Heart left ventricle (tissue), 16 donors: Measurements from ENCODE around the gene CHERP. TPM values are rescaled to one million over a fixed set of nuclear protein-coding genes. Genes with fewer than 3 reads are reported as not detected.
"Not testable (repeated sequence)": the region's sequence is repeated elsewhere in the genome, so short reads cannot be mapped to it uniquely, and the experiment has no call there.

Experiments
- ATAC-seq, 4 donors: fragments of 200-7000 bp; cut with Tn5 transposase; one replicate each; pipeline ENCODE4 v1.9.1; 2020 to 2022; ENCODE audit warnings: moderate library complexity in 4 of 4, mild to moderate bottlenecking in 3 of 4, moderate number of reproducible peaks in 1 of 4
- DNase-seq, 5 donors: peaks; one replicate each; pipeline ENCODE4 v3.0.0-alpha.2; 2020
- H3K27ac ChIP-seq, 12 donors: fragments of 200-600 bp; sonication (generic) in 4 of 12; one replicate each; pipeline versions ENCODE4 v1.5.0 to v1.8.0; 2016 to 2022; ENCODE audit warnings: mild to moderate bottlenecking in 2 of 12
- H3K27me3 ChIP-seq, 9 donors: fragments of 200-600 bp; sonication (generic) in 2 of 9; one replicate each; pipeline versions ENCODE4 v1.5.1 to v1.8.0; 2016 to 2022; ENCODE audit warnings: mild to moderate bottlenecking in 3 of 9
- H3K36me3 ChIP-seq, 9 donors: fragments of 200-600 bp; sonication (generic) in 2 of 9; one replicate each; pipeline versions ENCODE4 v1.5.0 to v1.8.0; 2018 to 2022; ENCODE audit warnings: mild to moderate bottlenecking in 2 of 9
- H3K4me1 ChIP-seq, 12 donors: fragments of 200-600 bp; sonication (generic) in 4 of 12; one replicate each; pipeline versions ENCODE4 v1.5.0 to v1.8.0; 2016 to 2022; ENCODE audit warnings: mild to moderate bottlenecking in 3 of 12
- H3K4me3 ChIP-seq, 12 donors: fragments of 200-600 bp; sonication (generic) in 4 of 12; one replicate each; pipeline versions ENCODE4 v1.5.0 to v1.8.0; 2017 to 2022; ENCODE audit warnings: mild to moderate bottlenecking in 9 of 12, moderate library complexity in 4 of 12
- H3K9me3 ChIP-seq, 12 donors: fragments of 200-600 bp; sonication (generic) in 4 of 12; one replicate each; pipeline versions ENCODE4 v1.5.0 to v1.8.0; 2016 to 2022; ENCODE audit warnings: mild to moderate bottlenecking in 1 of 12
- CTCF ChIP-seq, 12 donors: fragments of 200-600 bp; sonication (generic) in 4 of 12; IDR thresholded peaks; one replicate each; pipeline versions ENCODE4 v1.5.0 to v1.8.0; 2018 to 2022; ENCODE audit warnings: antibody characterized with exemption in 12 of 12, mild to moderate bottlenecking in 5 of 12
- POLR2A ChIP-seq, 2 donors: fragments of 450-650 bp; IDR thresholded peaks; one replicate each; pipeline ENCODE4 v1.6.1; 2017; ENCODE audit warnings: antibody characterized with exemption in 2 of 2, mild to moderate bottlenecking in 2 of 2, moderate library complexity in 2 of 2
- WGBS, 4 donors: extraction: QIAGEN DNeasy Blood & Tissue Kit in 2 of 4; methylation state at CpG; one replicate each; pipeline versions ENCODE4 v1.1.5 to v1.1.7; 2013 to 2018; 5-methylcytosine and 5-hydroxymethylcytosine counted together
- intact Hi-C, 10 donors: fragments of 100-400 bp; cut with DNase I; formaldehyde crosslinking; loops; one replicate each; pipeline versions ENCODE4 v1.11.1 to v1.14.2; 2022
- polyA plus RNA-seq, 2 donors: library from polyadenylated mRNA; stranded (reverse); fragments of 200-250 nt; gene quantifications; one replicate each; pipeline ENCODE4 v1.2.3, GENCODE V29; 2013
- total RNA-seq, 9 donors: library from RNA; depleted of rRNA in 2 of 9; stranded (reverse); fragments of >200 nt in 2 of 9; fragmentation: NEBNext Ultra II Directional in 3 of 9; extraction: Animal tissue kit (Norgen Biotek cat#: 25700) in 3 of 9; gene quantifications; one replicate each; pipeline versions ENCODE4 v1.1.0 to v1.2.4, GENCODE V29; 2016 to 2023
- donor health status: ischemic (EF 13 %, LVEDD 7.1; RV severe dilation, severe dysfunction).
- donor health status: healthy with polysubstance abuse.
- donor health status: DM: no; HTN: yes; CAD: no.
- donor health status: DM: no; HTN: no; CAD: no.
- donor health status: ischemic (EF 25% LVEDD 6.9; RV normal size, moderate dysfunction).
- donor health status: ischemic (EF 25% LVEDD 5.7; RV mildly dilated, moderate dysfunction).
- donor health status: healthy.
- donor health status: DM: yes; HTN: yes; CAD: no.
- donor health status: ischemic (EF 35%, LVEDD 5.7; RV mildly dilated, moderate dysfunction).
- donor health status: nonischemic (EF 11% LVEDD 7.7; RV severe dilation, severe dysfunction).
- donor health status: DM: yes; HTN: yes; CAD: no.
- donor health status: PGD.
- donor health status: ischemic (EF 29% LVEDD 5.4; RV normal size, mild dysfunction).
- donor health status: nonischemic (EF 23%, LVEDD 6.1; RV moderate dilation, normal function).

The CHERP gene
- total and polyA plus RNA-seq, 11 donors: 5.7 to 24.6 (median 16.1) TPM

GRCh38 chr19:16476401-16476800, 65.8 kb downstream of the CHERP start:
- no peaks in the 10 kb centered on the region for H3K27me3 ChIP-seq
- intact Hi-C loops: no loop called here
- no peaks in the 10 kb centered on the region for H3K36me3 ChIP-seq
- WGBS, 4 donors: 43 to 52% (median 46%) methylated on average over 3 of the region's 3 CpGs
- no peak for TF ChIP-seq CTCF (IDR thresholded peaks at IDR 0.05)
- no peak for TF ChIP-seq POLR2A (IDR thresholded peaks at IDR 0.05)
- no peak for ATAC-seq
- DNase-seq: no peak
- H3K4me1 ChIP-seq: peaks cover 0 to 8% (median 0%) of the 10 kb centered on the region in 12 donors
- no peak overlapping the region for H3K27ac ChIP-seq
- H3K9me3 ChIP-seq: peaks cover 0 to 7% (median 0%) of the 10 kb centered on the region in 12 donors
- H3K4me3 ChIP-seq: no peak overlapping the region

- no peaks in the 10 kb centered on the region for H3K27me3 ChIP-seq
- 59 to 71% (median 69%) methylated on average over 13 of the region's 13 CpGs for WGBS, 4 donors
- ATAC-seq (no peak), DNase-seq (no peak)
- no peaks in the 10 kb centered on the region for H3K36me3 ChIP-seq
- peaks cover 6 to 31% (median 21%) of the 10 kb centered on the region in 12 donors for H3K4me1 ChIP-seq
- intact Hi-C loops: no loop called here
- H3K9me3 ChIP-seq: peaks cover 0 to 7% (median 0%) of the 10 kb centered on the region in 12 donors
- no peak overlapping the region for H3K27ac ChIP-seq
- TF ChIP-seq POLR2A (IDR thresholded peaks at IDR 0.05) (no peak), CTCF (IDR thresholded peaks at IDR 0.05) (no peak)
- no peak overlapping the region for H3K4me3 ChIP-seq
Observed at GRCh38 chr19:16473875-16474392, 68.3 kb downstream of the CHERP start.

- no peak for DNase-seq
- 80 to 98% (median 96%) methylated on average over 2 of the region's 2 CpGs for WGBS, 4 donors
Observed at GRCh38 chr19:16472992-16473391, 69.2 kb downstream of the CHERP start.

GRCh38 chr19:16472559-16472899, 69.7 kb downstream of the CHERP start:
- ATAC-seq, H3K27me3 ChIP-seq, DNase-seq, H3K9me3 ChIP-seq, intact Hi-C loops, H3K36me3 ChIP-seq: not testable (repeated sequence)
- whole genome bisulfite sequencing, 4 donors: 68 to 75% (median 74%) methylated on average over 2 of the region's 2 CpGs
- Histone ChIP-seq H3K27ac (peak overlapping the region in 11 of 12 donors; percentile 77 to 95 (median 88)), H3K4me1 (peaks cover 6 to 44% (median 34%) of the 10 kb centered on the region in 12 donors), H3K4me3 (peak overlapping the region; percentile 72 to 98 (median 92))

More at GRCh38 chr19:16472992-16473391, 69.2 kb downstream of the CHERP start:
- intact Hi-C loops: no loop called here
- Histone ChIP-seq H3K4me3 (no peak overlapping the region), H3K27me3 (no peaks in the 10 kb centered on the region), H3K27ac (no peak overlapping the region), H3K9me3 (peaks cover 0 to 7% (median 0%) of the 10 kb centered on the region in 12 donors), H3K36me3 (no peaks in the 10 kb centered on the region), H3K4me1 (peaks cover 6 to 39% (median 30%) of the 10 kb centered on the region in 12 donors)
- TF ChIP-seq POLR2A (IDR thresholded peaks at IDR 0.05): no peak
- no peak for ATAC-seq

GRCh38 chr19:16470911-16471811, 71.1 kb downstream of the CHERP start:
- intact Hi-C loops: no loop called here
- no peaks in the 10 kb centered on the region for H3K36me3 ChIP-seq
- H3K27ac ChIP-seq: peak overlapping the region; percentile 65 to 95 (median 88)
- H3K27me3 ChIP-seq: no peaks in the 10 kb centered on the region
- peak in 2 of 4 donors; percentile 2 to 3 for ATAC-seq
- WGBS, 4 donors: 0 to 1% (median 1%) methylated on average over 36 to 67 of the region's 67 CpGs
- H3K9me3 ChIP-seq: peaks cover 0 to 7% (median 0%) of the 10 kb centered on the region in 12 donors
- peak overlapping the region; percentile 72 to 98 (median 92) for H3K4me3 ChIP-seq
- no peak for TF ChIP-seq POLR2A (IDR thresholded peaks at IDR 0.05)
- no peak for TF ChIP-seq CTCF (IDR thresholded peaks at IDR 0.05)
- H3K4me1 ChIP-seq: peaks cover 6 to 57% (median 42%) of the 10 kb centered on the region in 12 donors
- peak in 1 of 5 donors; percentile 27 for DNase-seq
